ENCODE results near the gene PCK2. TPM values are rescaled to one million over a fixed set of nuclear protein-coding genes. Genes with fewer than 3 reads are reported as not detected.

PCK2 gene
- total RNA-seq, 1 donor from 2014 or later: 7.6 TPM

DNA sequence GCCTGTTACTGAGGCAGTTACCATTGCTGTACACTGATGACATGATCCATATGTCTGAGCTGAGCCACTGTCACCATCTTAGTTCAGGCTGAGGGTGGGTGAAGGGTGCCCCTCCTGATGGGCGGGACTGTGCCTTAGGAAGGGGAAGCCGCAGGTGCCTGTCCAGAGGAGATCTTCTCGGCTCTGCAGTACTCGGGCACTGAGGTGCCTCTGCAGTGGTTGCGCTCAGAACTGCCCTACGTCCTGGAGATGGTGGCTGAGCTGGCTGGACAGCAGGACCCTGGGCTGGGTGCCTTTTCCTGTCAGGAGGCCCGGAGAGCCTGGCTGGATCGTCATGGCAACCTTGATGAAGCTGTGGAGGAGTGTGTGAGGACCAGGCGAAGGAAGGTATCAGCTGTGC lies 56.9 kb downstream of the PCK2 start:
- no peak for DNase-seq (ENCODE audit: low read depth in 2 of 2)

DNA sequence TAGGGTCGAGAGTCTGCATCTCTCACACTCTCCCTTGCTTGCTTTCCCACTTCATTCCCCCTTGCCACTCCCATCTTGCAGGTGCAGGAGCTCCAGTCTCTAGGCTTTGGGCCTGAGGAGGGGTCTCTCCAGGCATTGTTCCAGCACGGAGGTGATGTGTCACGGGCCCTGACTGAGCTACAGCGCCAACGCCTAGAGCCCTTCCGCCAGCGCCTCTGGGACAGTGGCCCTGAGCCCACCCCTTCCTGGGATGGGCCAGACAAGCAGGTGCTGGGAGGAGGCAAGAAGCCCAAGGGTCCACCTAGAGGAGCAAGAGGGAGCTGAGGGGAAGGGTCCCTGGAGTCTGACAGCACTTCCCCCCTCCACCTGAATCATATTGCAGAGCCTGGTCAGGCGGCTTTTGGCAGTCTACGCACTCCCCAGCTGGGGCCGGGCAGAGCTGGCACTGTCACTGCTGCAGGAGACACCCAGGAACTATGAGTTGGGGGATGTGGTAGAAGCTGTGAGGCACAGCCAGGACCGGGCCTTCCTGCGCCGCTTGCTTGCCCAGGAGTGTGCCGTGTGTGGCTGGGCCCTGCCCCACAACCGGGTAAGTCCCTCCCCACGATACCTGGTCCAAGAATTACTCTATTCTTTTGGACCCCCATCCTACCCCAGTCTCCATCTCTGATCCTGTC lies 57.4 kb downstream of the PCK2 start:
- no peak for DNase-seq (ENCODE audit: low read depth in 2 of 2)

Other genes with a start within 250 kb of the PCK2 start
- gene DHRS4, start 140.5 kb upstream of the PCK2 start, total RNA-seq: 43.4 and 53.1 TPM in 2 replicates
- 14.0 and 19.6 TPM in 2 replicates for gene DHRS4L2, start 105.4 kb upstream of the PCK2 start, total RNA-seq
- gene CARMIL3, start 42.3 kb upstream of the PCK2 start, total RNA-seq: under 0.01 TPM in 2 replicates
- not detected in 2 replicates for gene CPNE6, start 22.7 kb upstream of the PCK2 start, total RNA-seq
- 67.9 and 68.9 TPM in 2 replicates for gene DCAF11, start 20.5 kb downstream of the PCK2 start, total RNA-seq
- 1.4 and 1.8 TPM in 2 replicates for gene NRL, start 20.6 kb downstream of the PCK2 start, total RNA-seq
- gene FITM1, start 36.3 kb downstream of the PCK2 start, total RNA-seq: 0.39 and 0.63 TPM in 2 replicates
- 116 and 144 TPM in 2 replicates for gene PSME1, start 41.9 kb downstream of the PCK2 start, total RNA-seq
- gene EMC9, start 47.3 kb downstream of the PCK2 start, total RNA-seq: 16.4 and 23.1 TPM in 2 replicates
- gene PSME2, start 52.3 kb downstream of the PCK2 start, total RNA-seq: 119 and 163 TPM in 2 replicates
- 20.4 and 31.1 TPM in 2 replicates for gene RNF31, start 53.2 kb downstream of the PCK2 start, total RNA-seq
- gene IRF9, start 67.0 kb downstream of the PCK2 start, total RNA-seq: 38.8 and 41.8 TPM in 2 replicates
- gene REC8, start 77.8 kb downstream of the PCK2 start, total RNA-seq: 1.0 and 1.7 TPM in 2 replicates
- gene IPO4, start 94.5 kb downstream of the PCK2 start, total RNA-seq: 32.0 and 32.7 TPM in 2 replicates
- gene TM9SF1, start 101.1 kb downstream of the PCK2 start, total RNA-seq: 33.9 and 56.0 TPM in 2 replicates
- not detected in 2 replicates for gene TSSK4, start 111.4 kb downstream of the PCK2 start, total RNA-seq
- 11.7 and 15.9 TPM in 2 replicates for gene CHMP4A, start 119.2 kb downstream of the PCK2 start, total RNA-seq
- 7.0 and 10.0 TPM in 2 replicates for gene MDP1, start 121.8 kb downstream of the PCK2 start, total RNA-seq
- gene NEDD8, start 138.1 kb downstream of the PCK2 start, total RNA-seq: 172 and 193 TPM in 2 replicates
- 81.9 and 90.5 TPM in 2 replicates for gene GMPR2, start 138.6 kb downstream of the PCK2 start, total RNA-seq
- 39.9 and 57.3 TPM in 2 replicates for gene TINF2, start 148.3 kb downstream of the PCK2 start, total RNA-seq
- gene TGM1, start 168.9 kb downstream of the PCK2 start, total RNA-seq: 0.38 and 0.64 TPM in 2 replicates
- gene RABGGTA, start 177.3 kb downstream of the PCK2 start, total RNA-seq: 10.7 and 19.7 TPM in 2 replicates
- 9.1 and 14.5 TPM in 2 replicates for gene DHRS1, start 205.5 kb downstream of the PCK2 start, total RNA-seq
- gene NOP9, start 205.5 kb downstream of the PCK2 start, total RNA-seq: 23.0 and 24.8 TPM in 2 replicates
- gene CIDEB, start 213.7 kb downstream of the PCK2 start, total RNA-seq: 1.5 and 2.4 TPM in 2 replicates
- gene LTB4R2, start 215.8 kb downstream of the PCK2 start, total RNA-seq: 2.1 and 3.2 TPM in 2 replicates
- gene LTB4R, start 217.2 kb downstream of the PCK2 start, total RNA-seq: 2.0 and 2.2 TPM in 2 replicates
- 29.3 and 51.2 TPM in 2 replicates for gene ADCY4, start 240.8 kb downstream of the PCK2 start, total RNA-seq
- 1.4 and 1.8 TPM in 2 replicates for gene RIPK3, start 245.7 kb downstream of the PCK2 start, total RNA-seq